ENCODE data around the gene FBXL19. TPM values are rescaled to one million over a fixed set of nuclear protein-coding genes. Genes with fewer than 3 reads are reported as not detected.
A peak's percentile ranks its signal among the peaks of the same experiment; 100 is the strongest.

Gene FBXL19
- total RNA-seq, 1 experiment from 2014 or later, result 84.3 TPM

- TF ChIP-seq ERG (CRISPR knock-in tag; IDR thresholded peaks at IDR 0.05) (no peak), USF1 (CRISPR knock-in tag; IDR thresholded peaks at IDR 0.05) (no peak), NR3C1 (CRISPR knock-in tag; conservative IDR thresholded peaks at IDR 0.05; ENCODE audit: low read depth) (no peak), SOX15 (CRISPR knock-in tag; IDR thresholded peaks at IDR 0.05) (no peak), ELF4 (CRISPR knock-in tag; IDR thresholded peaks at IDR 0.05; ENCODE audit: low read depth) (no peak)
Measured at GRCh38 chr16:30947541-30947858, 24.1 kb downstream of the FBXL19 start (continued).

DNA sequence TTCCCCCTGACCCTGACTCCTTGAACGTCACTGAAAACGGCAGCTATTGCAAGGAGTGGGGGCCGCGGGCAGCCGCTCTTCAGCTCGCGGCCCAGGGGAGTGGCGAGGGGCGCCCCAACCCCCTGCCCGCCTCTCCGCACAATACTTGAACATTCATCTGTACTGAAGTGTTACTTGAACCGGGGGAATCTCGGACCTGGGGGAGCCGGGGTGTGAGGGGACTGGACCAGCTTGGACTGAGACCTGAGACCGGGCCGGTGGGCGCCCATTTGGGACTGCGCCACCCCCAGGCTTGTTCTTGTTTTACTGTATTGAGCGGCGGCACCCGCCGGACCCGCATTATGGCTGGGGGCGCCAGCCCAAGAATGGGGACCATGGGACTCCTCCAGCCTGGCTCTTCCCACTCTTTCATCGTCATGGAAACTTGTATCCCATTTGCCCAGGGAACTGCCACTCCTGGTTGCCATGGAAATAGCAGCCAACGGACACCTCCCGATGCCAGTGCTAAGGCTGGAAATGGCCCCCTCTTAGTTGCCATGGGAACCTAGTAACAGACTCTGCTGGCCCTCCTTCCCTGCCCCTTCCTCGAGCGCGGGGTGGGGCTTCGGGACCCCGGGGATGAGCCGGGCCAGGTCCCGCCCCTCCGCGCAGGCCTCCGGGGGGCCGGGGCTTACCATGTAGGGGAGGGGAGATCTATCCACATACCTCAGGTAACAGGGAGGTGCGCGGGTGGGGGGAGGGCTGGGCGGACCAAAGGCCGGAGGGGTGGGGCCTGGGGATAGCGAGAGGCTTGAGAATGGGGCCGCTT lies 24.7 kb downstream of the FBXL19 start:
- peak overlapping the region; percentile 93 for H3K27ac Mint-ChIP-seq
- no peaks in the 10 kb centered on the region for H3K27me3 Mint-ChIP-seq (ENCODE audit: low read depth)
- peak; percentile 88 for ATAC-seq
- ChIA-PET CTCF (interaction anchor here (1.1 to 2.1 kb wide), 6 partner anchors 13 to 194 kb away, joined by 3 to 12 read pairs (median 4); no protein-coding TSS in a partner anchor), POLR2A (interaction anchor here (0.7 to 1.6 kb wide), 2 partner anchors 23 to 25 kb away, joined by 3 read pairs; partner anchors contain the start of gene FBXL19)
- peaks cover 22% of the 10 kb centered on the region for H3K4me1 Mint-ChIP-seq
- H3K9me3 Mint-ChIP-seq, result no peaks in the 10 kb centered on the region
- H3K36me3 Mint-ChIP-seq, result peaks cover 20% of the 10 kb centered on the region
- DNase-seq (ENCODE audit: low spot score), result peak; percentile 99
- peak overlapping the region; percentile 76 for H3K4me3 Mint-ChIP-seq
- TF ChIP-seq, protein P1, sequence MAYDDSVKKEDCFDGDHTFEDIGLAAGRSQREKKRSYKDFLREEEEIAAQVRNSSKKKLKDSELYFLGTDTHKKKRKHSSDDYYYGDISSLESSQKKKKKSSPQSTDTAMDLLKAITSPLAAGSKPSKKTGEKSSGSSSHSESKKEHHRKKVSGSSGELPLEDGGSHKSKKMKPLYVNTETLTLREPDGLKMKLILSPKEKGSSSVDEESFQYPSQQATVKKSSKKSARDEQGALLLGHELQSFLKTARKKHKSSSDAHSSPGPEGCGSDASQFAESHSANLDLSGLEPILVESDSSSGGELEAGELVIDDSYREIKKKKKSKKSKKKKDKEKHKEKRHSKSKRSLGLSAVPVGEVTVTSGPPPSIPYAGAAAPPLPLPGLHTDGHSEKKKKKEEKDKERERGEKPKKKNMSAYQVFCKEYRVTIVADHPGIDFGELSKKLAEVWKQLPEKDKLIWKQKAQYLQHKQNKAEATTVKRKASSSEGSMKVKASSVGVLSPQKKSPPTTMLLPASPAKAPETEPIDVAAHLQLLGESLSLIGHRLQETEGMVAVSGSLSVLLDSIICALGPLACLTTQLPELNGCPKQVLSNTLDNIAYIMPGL (CRISPR knock-in tag; IDR thresholded peaks at IDR 0.05), result no peak; the same call in 1 of the 2 replicates
- TF ChIP-seq, protein P2, sequence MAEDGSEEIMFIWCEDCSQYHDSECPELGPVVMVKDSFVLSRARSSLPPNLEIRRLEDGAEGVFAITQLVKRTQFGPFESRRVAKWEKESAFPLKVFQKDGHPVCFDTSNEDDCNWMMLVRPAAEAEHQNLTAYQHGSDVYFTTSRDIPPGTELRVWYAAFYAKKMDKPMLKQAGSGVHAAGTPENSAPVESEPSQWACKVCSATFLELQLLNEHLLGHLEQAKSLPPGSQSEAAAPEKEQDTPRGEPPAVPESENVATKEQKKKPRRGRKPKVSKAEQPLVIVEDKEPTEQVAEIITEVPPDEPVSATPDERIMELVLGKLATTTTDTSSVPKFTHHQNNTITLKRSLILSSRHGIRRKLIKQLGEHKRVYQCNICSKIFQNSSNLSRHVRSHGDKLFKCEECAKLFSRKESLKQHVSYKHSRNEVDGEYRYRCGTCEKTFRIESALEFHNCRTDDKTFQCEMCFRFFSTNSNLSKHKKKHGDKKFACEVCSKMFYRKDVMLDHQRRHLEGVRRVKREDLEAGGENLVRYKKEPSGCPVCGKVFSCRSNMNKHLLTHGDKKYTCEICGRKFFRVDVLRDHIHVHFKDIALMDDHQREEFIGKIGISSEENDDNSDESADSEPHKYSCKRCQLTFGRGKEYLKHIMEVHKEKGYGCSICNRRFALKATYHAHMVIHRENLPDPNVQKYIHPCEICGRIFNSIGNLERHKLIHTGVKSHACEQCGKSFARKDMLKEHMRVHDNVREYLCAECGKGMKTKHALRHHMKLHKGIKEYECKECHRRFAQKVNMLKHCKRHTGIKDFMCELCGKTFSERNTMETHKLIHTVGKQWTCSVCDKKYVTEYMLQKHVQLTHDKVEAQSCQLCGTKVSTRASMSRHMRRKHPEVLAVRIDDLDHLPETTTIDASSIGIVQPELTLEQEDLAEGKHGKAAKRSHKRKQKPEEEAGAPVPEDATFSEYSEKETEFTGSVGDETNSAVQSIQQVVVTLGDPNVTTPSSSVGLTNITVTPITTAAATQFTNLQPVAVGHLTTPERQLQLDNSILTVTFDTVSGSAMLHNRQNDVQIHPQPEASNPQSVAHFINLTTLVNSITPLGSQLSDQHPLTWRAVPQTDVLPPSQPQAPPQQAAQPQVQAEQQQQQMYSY (CRISPR knock-in tag; IDR thresholded peaks at IDR 0.05), result no peak
- TF ChIP-seq GRHL2 (CRISPR knock-in tag; IDR thresholded peaks at IDR 0.05; ENCODE audit: insufficient replicate concordance, severe bottlenecking), result no peak
- peak; percentile 86 for TF ChIP-seq SP1 (CRISPR knock-in tag; conservative IDR thresholded peaks at IDR 0.05)
- peak; percentile 79 for TF ChIP-seq NFYB (CRISPR knock-in tag; conservative IDR thresholded peaks at IDR 0.05; ENCODE audit: low read depth)
- TF ChIP-seq MXD4 (CRISPR knock-in tag; IDR thresholded peaks at IDR 0.05; ENCODE audit: borderline replicate concordance), result no peak
- no peak for TF ChIP-seq KAT7 (CRISPR knock-in tag; IDR thresholded peaks at IDR 0.05; ENCODE audit: borderline replicate concordance)
- TF ChIP-seq ZNF396 (CRISPR knock-in tag; IDR thresholded peaks at IDR 0.05; ENCODE audit: borderline replicate concordance), result no peak
- TF ChIP-seq HMGA2 (CRISPR knock-in tag; IDR thresholded peaks at IDR 0.05), result 0 out of 2 replicates have a peak, but pooled peaks have one; percentile 9
- peak; percentile 36; the same call in 1 of the 2 replicates for TF ChIP-seq ARID4B (CRISPR knock-in tag; IDR thresholded peaks at IDR 0.05; ENCODE audit: borderline replicate concordance)
- TF ChIP-seq ETV6 (CRISPR knock-in tag; IDR thresholded peaks at IDR 0.05), result no peak
- TF ChIP-seq ZNF425 (CRISPR knock-in tag; conservative IDR thresholded peaks at IDR 0.05), result no peak
- no peak for TF ChIP-seq ZNF121 (CRISPR knock-in tag; IDR thresholded peaks at IDR 0.05)
- no peak for TF ChIP-seq NR1H2 (CRISPR knock-in tag; IDR thresholded peaks at IDR 0.05)

Data from WTC11 (cell line).